Stomach smooth muscle (tissue), 2 donors: ENCODE data around the gene TNFRSF17.

Source experiments
- H3K27ac ChIP-seq: one replicate; pipeline ENCODE4 v1.7.0; 2013; ENCODE audit warnings: mild to moderate bottlenecking, low read length, inconsistent platforms
- H3K27me3 ChIP-seq, 2 donors: one replicate each; pipeline ENCODE4 v1.7.0; 2013; ENCODE audit warnings: low read length in 2 of 2; ENCODE audit not compliant: insufficient read depth in 2 of 2, control insufficient read depth in 1 of 2
- H3K36me3 ChIP-seq, 2 donors: one replicate each; pipeline ENCODE4 v1.7.0; 2013; ENCODE audit warnings: low read length in 2 of 2; ENCODE audit not compliant: control insufficient read depth in 2 of 2, insufficient read depth in 2 of 2
- H3K4me1 ChIP-seq: one replicate; pipeline ENCODE4 v1.7.0; 2013; ENCODE audit warnings: low read length; ENCODE audit not compliant: control insufficient read depth, insufficient read depth
- H3K4me3 ChIP-seq, 2 donors: one replicate each; pipeline ENCODE4 v1.7.0; 2013; ENCODE audit warnings: low read length in 2 of 2
- H3K9ac ChIP-seq, 2 donors: one replicate each; pipeline ENCODE4 v1.7.0; 2013; ENCODE audit warnings: low read length in 2 of 2, mild to moderate bottlenecking in 1 of 2
- H3K9me3 ChIP-seq, 2 donors: one replicate each; pipeline ENCODE4 v1.7.0; 2013; ENCODE audit warnings: low read length in 2 of 2; ENCODE audit not compliant: control insufficient read depth in 2 of 2
- donor health status: healthy.
- donor health status: Pancreatic carcinoma.

The TNFRSF17 gene

DNA sequence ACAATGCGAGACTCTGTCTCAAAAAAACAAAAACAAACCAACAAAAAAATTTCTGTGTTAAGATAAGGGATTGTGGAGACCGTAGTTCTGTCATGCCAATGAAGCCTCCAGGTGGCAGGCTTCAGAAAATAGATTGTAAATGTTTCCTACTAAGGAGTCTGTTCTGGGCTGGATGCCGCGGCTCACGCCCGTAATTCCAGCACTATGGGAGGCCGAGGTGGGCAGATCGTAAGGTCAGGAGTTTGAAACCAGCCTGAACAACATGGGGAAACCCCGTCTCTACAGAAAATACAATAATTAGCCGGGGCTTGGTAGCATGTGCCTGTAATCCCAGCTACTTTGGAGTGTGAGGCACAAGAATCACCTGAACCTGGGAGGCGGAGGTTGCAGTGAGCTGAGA is 7.1 kb downstream of the TNFRSF17 start:
- Histone ChIP-seq H3K9ac (no peak overlapping the region), H3K27ac (no peak overlapping the region), H3K4me3 (no peak overlapping the region)

DNA sequence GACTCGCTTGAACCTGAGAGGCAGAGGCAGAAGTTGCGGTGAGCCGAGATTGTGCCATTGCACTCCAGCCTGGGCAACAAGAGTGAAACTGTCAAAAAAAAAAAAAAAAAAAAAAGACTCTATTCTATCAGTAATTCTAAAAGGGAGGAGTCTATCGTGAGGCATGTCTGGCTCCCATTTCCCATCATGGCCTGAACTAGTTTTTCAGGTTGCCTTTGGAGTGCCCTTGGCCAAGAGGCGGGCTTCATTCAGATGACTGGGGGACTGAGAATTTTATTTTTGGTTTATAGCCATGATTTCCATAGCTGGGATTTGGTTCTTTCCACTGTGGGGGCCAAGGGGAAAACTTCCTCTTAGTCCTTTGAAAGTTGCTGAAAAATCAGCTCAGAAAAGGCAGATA is 8.1 kb downstream of the TNFRSF17 start:
- H3K9me3 ChIP-seq = no peaks in the 10 kb centered on the region
- no peaks in the 10 kb centered on the region for H3K36me3 ChIP-seq
- H3K9ac ChIP-seq = no peak overlapping the region
- no peaks in the 10 kb centered on the region for H3K27me3 ChIP-seq
- no peak overlapping the region for H3K4me3 ChIP-seq
- H3K4me1 ChIP-seq = peaks cover 19% of the 10 kb centered on the region
- no peak overlapping the region for H3K27ac ChIP-seq

More for the DNA sequence above, 7.1 kb downstream of the TNFRSF17 start:
- no peaks in the 10 kb centered on the region for H3K36me3 ChIP-seq
- H3K4me1 ChIP-seq = peaks cover 9% of the 10 kb centered on the region
- H3K27me3 ChIP-seq = no peaks in the 10 kb centered on the region
- no peaks in the 10 kb centered on the region for H3K9me3 ChIP-seq

DNA sequence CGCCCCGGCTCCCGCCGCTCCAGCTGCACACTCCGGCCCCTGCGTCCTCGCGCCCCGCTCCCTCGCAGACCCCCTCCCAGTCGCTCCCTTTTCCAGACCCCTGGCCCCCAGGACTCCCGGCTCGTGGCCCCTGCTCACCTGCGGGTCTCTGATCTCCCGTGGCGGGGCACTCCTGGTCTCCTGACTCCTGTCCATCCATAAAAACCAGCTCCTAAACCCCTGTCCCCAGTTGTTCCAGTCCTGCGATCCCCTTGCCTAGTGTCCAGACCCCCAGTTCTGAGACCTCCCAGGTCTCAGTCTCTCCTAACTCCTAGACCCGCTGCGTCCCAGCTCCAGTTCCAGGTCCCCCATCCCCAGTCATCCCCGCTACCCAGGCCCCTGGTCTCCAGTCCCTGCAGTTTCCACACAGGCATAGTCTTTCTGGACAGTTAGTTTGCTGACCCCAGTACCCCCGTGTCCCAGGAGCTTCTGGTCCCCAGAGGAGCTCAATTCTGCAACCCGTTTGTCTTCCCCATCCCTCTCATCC is 11.9 kb downstream of the TNFRSF17 start:
- Histone ChIP-seq H3K9me3 (no peaks in the 10 kb centered on the region), H3K9ac (peak overlapping the region; percentile 84 to 89), H3K36me3 (no peaks in the 10 kb centered on the region), H3K4me1 (peaks cover 22% of the 10 kb centered on the region), H3K27ac (peak overlapping the region; percentile 55), H3K27me3 (no peaks in the 10 kb centered on the region), H3K4me3 (peak overlapping the region; percentile 95 to 96)

DNA sequence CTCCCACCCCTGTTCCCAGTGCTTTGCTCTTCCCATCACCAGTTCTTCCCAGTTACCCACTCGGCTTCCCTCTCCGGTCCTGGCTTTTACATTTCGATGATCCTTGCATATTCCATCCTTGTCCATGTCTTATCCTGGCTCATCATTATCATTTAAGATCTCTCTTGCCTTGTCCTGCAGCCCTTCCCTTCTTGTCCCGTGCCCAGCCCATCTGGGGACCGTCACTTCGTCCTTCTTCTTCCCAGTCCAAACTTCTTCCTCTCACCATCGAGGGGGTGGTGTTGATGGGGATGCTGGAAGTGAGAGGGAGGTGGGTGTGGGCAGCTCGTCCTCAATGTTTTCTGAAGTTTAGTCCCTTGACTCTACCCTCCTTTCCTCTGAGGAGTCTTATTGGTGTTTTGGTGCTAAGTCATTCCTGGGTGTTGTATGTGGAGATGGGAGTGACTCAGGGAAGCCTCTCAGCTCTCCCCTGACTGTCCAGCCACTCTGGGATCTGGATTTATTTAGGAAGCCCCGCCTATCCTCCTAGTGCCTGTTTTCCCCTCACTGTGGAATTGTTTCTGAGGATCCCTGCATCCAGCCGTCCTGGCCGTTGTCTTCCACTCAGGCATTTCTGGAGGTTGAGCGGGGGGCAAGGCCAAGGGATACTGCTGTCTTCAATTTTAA is 12.5 kb downstream of the TNFRSF17 start:
- H3K27ac ChIP-seq = peak overlapping the region; percentile 55
- peaks cover 22% of the 10 kb centered on the region for H3K4me1 ChIP-seq
- no peaks in the 10 kb centered on the region for H3K36me3 ChIP-seq
- H3K4me3 ChIP-seq = peak overlapping the region; percentile 95 to 96
- H3K9me3 ChIP-seq = no peaks in the 10 kb centered on the region
- peak overlapping the region; percentile 84 to 89 for H3K9ac ChIP-seq
- no peaks in the 10 kb centered on the region for H3K27me3 ChIP-seq

DNA sequence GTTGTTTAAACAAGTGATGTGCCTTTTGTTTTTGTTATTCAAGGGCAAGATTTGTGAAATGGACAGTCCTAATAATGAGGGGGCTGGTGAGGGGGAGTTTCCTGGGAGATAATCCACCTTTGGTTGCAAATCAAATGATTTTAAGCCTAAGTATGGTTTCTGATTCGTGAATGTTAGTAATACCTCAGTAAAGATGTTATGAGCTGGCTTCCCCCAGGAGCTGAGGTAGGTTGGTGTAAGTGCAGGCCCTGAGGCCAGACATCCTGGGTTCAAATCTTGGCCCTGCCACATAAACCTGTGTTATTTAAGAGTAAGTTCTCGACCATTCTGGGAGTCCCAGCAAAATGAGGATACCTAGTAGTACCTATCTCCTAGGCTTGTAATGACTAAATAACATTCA is 13.1 kb downstream of the TNFRSF17 start:
- H3K9ac ChIP-seq = peak overlapping the region; percentile 13 to 89
- no peaks in the 10 kb centered on the region for H3K9me3 ChIP-seq
- no peaks in the 10 kb centered on the region for H3K36me3 ChIP-seq
- peaks cover 22% of the 10 kb centered on the region for H3K4me1 ChIP-seq
- H3K27me3 ChIP-seq = no peaks in the 10 kb centered on the region
- H3K27ac ChIP-seq = peak overlapping the region; percentile 55
- peak overlapping the region; percentile 95 to 96 for H3K4me3 ChIP-seq

DNA sequence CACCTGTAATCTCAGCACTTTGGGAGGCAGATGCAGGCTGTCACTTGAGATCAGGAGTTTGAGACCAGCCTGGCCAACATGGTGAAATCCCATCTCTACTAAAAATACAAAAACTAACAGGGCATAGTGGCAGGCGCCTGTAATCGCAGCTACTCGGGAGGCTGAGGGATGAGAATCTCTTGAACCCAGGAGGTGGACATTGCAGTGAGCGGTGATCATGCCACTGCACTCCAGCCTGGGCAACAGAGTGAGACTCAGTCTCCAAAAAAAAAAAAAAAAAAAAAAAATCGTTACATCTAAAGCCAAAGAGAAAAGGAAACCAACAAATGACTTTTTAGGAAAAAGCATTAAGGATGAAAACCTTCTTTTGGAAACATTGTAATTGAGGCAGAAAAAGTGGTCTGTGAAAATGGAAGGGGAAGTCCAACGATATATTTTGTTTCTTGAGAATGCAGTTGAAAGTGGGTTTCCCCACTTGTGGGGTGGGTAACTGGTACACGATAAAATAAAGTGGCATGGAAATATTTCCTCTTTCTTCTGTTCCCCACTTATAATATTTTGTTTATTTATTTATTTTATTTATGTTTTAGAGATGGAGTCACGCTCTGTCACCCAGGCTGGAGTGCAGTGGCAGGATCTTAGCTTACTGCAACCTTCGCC is 14.1 kb downstream of the TNFRSF17 start:
- H3K9me3 ChIP-seq = no peaks in the 10 kb centered on the region
- no peaks in the 10 kb centered on the region for H3K36me3 ChIP-seq
- H3K27ac ChIP-seq = no peak overlapping the region
- peaks cover 22% of the 10 kb centered on the region for H3K4me1 ChIP-seq
- no peaks in the 10 kb centered on the region for H3K27me3 ChIP-seq
- H3K9ac ChIP-seq = no peak overlapping the region
- no peak overlapping the region for H3K4me3 ChIP-seq

DNA sequence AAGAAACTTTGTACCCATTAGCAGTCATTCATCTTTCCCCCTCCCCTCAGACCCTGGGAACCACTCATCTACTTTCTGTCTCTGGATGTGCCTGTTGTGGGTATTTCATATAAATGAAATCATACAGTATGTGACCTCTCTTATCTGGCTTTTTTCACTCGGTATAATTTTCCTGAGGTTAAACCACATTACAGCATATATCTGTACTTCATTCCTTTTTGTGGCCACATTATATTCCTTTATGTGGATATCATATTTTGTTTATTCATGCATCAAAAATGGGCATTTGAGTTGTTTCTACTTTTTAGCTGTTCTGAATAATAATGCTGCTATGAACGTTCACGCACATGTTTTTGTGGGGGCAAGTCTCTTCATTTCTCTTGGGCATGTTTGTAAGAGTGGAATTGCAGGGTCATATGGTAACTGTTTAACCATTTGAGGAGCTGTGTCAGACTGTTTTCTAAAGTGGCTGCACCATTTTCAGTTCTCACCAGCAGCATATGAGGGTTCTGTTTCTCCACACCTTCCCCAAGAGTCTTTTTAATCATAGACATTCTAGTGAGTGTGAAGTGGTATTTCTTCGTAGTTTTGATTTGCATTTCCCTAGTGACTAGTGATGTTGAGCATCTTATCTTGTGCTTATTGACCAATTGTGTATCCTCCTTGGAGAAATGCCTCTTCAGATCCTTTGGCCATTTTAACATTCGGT is 15.3 kb downstream of the TNFRSF17 start:
- no peak overlapping the region for H3K27ac ChIP-seq
- no peak overlapping the region for H3K9ac ChIP-seq
- H3K27me3 ChIP-seq = no peaks in the 10 kb centered on the region
- no peak overlapping the region for H3K4me3 ChIP-seq
- H3K9me3 ChIP-seq = no peaks in the 10 kb centered on the region
- no peaks in the 10 kb centered on the region for H3K36me3 ChIP-seq
- peaks cover 22% of the 10 kb centered on the region for H3K4me1 ChIP-seq

DNA sequence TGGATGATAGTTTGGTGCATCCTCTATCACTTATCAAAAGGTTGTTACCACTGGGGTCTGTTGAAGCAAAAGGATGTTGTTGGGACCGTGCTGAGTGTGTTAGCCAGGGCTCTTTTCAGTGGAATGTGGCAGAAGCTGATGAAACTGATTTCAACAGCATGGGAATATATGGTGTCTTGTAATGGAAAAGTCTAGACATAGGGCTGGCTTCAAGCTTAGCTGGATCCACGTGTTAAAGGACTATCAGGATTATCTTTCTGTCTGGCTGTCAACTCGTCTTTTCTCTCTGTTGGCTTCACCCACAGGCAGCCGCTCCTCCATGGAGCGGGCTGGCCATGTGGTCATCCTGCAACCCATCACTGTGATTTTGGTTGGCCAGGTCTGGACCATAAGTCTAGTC is 20.2 kb downstream of the TNFRSF17 start:
- Histone ChIP-seq H3K4me3 (no peak overlapping the region), H3K9ac (no peak overlapping the region), H3K36me3 (no peaks in the 10 kb centered on the region), H3K9me3 (no peaks in the 10 kb centered on the region), H3K27me3 (no peaks in the 10 kb centered on the region), H3K27ac (no peak overlapping the region), H3K4me1 (no peaks in the 10 kb centered on the region)

DNA sequence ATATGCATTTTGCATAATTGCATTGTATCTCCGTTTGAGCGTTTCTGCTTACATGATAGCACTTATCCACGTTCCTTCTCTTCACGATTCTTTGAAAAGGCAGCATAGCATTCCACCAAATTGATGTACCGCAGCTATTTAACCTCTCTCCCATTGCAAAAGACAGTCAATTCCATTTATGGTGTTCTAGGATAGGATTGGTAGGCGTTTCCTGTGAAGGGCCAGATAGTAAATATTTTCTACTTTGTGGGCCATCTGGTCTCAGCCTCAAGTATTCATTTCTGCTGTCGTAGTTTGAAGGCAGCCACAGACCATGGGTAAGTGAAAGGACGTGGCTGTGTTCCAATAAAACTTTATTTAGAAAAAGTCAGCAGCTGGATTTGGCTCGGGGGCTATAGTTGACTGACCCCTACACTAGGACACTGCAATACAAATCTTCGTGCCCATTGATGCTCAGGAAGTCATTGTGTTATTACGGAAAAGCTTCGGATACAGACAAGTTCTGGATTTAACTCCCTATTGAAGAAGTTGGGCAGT is 21.6 kb downstream of the TNFRSF17 start:
- H3K9me3 ChIP-seq = no peaks in the 10 kb centered on the region
- H3K4me1 ChIP-seq = no peaks in the 10 kb centered on the region
- H3K27ac ChIP-seq = no peak overlapping the region
- no peaks in the 10 kb centered on the region for H3K36me3 ChIP-seq
- no peaks in the 10 kb centered on the region for H3K27me3 ChIP-seq
- no peak overlapping the region for H3K9ac ChIP-seq
- H3K4me3 ChIP-seq = no peak overlapping the region

DNA sequence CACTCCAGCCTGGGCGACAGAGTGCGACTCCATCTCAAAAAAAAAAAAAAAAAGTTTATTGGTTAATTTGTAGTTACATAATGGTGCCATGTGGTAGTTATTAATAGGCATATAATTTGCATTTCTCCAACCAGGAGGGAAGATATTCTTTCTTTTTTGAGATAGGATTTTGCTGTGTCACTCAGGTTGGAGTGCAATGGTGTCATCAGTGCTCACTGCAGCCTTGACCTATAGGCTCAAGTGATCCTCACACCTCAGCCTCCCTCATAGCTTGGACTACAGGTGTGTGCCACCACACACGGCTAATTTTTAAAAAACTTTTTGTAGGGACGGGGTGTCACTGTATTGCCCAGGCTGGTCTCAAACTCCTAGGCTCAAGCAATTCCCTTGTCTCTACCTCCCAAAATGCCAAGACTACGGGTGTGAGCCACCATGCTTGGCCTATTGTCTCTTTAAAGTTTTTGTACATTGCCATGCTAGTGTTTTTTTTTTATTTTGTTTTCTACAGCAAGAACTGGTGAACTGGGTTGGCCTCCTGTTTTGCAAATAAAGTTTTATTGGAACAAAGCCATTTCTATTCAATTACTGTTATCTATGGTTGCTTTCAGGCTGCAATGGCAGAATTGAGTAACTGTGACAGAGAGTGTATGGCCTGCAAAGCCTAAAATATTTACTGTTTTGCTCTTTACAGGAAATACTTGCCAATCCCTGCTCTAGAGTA is 23.4 kb downstream of the TNFRSF17 start:
- Histone ChIP-seq H3K4me3 (no peak overlapping the region), H3K9ac (no peak overlapping the region), H3K9me3 (no peaks in the 10 kb centered on the region), H3K4me1 (no peaks in the 10 kb centered on the region), H3K27ac (no peak overlapping the region), H3K27me3 (no peaks in the 10 kb centered on the region), H3K36me3 (no peaks in the 10 kb centered on the region)
